ENCODE measurements around the gene CFAP58.

Gene CFAP58

GRCh38 chr10:104487794-104488438, 134.3 kb downstream of the CFAP58 start:
- H3K27me3 ChIP-seq: no peaks in the 10 kb centered on the region
- no peak overlapping the region for H3K4me3 ChIP-seq (ENCODE audit: low read depth, low read length)
- TF ChIP-seq, protein P1, sequence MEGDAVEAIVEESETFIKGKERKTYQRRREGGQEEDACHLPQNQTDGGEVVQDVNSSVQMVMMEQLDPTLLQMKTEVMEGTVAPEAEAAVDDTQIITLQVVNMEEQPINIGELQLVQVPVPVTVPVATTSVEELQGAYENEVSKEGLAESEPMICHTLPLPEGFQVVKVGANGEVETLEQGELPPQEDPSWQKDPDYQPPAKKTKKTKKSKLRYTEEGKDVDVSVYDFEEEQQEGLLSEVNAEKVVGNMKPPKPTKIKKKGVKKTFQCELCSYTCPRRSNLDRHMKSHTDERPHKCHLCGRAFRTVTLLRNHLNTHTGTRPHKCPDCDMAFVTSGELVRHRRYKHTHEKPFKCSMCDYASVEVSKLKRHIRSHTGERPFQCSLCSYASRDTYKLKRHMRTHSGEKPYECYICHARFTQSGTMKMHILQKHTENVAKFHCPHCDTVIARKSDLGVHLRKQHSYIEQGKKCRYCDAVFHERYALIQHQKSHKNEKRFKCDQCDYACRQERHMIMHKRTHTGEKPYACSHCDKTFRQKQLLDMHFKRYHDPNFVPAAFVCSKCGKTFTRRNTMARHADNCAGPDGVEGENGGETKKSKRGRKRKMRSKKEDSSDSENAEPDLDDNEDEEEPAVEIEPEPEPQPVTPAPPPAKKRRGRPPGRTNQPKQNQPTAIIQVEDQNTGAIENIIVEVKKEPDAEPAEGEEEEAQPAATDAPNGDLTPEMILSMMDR (IDR thresholded peaks at IDR 0.05; ENCODE audit: low read depth, low read length): no peak
- no peaks in the 10 kb centered on the region for H3K36me3 ChIP-seq
- no peaks in the 10 kb centered on the region for H3K9me3 ChIP-seq
- DNase-seq: no peak
- H3K4me1 ChIP-seq: no peaks in the 10 kb centered on the region

DNA sequence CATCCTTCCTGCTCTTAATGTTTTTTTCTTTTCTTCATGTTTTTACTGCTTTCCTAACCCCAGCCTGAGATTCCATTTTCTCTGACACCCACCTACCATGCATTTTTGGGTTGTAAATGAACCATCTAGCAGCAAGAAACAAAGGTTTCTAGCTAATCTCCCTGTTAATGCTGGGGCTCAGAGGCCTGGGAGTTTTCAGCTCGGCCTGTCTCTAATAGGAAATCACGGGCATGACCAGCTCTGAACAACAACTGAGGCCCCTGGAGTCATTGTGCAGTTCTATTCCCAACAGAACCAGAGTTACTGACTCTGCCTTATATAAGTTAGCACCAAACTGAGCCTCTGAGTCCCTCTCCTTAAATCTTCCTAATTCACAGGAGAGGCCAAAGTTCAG, 134.8 kb downstream of the CFAP58 start:
- H3K36me3 ChIP-seq: no peaks in the 10 kb centered on the region
- no peaks in the 10 kb centered on the region for H3K27me3 ChIP-seq
- TF ChIP-seq, protein P1 (IDR thresholded peaks at IDR 0.05; ENCODE audit: low read depth, low read length): no peak
- no peak for DNase-seq
- no peak overlapping the region for H3K4me3 ChIP-seq (ENCODE audit: low read depth, low read length)
- no peaks in the 10 kb centered on the region for H3K4me1 ChIP-seq
- H3K9me3 ChIP-seq: no peaks in the 10 kb centered on the region

GRCh38 chr10:104492329-104492940, 138.8 kb downstream of the CFAP58 start:
- no peaks in the 10 kb centered on the region for H3K36me3 ChIP-seq
- no peaks in the 10 kb centered on the region for H3K27me3 ChIP-seq
- no peaks in the 10 kb centered on the region for H3K4me1 ChIP-seq
- TF ChIP-seq, protein P1 (IDR thresholded peaks at IDR 0.05; ENCODE audit: low read depth, low read length): no peak
- H3K4me3 ChIP-seq (ENCODE audit: low read depth, low read length): no peak overlapping the region
- no peak for DNase-seq
- no peaks in the 10 kb centered on the region for H3K9me3 ChIP-seq

DNA sequence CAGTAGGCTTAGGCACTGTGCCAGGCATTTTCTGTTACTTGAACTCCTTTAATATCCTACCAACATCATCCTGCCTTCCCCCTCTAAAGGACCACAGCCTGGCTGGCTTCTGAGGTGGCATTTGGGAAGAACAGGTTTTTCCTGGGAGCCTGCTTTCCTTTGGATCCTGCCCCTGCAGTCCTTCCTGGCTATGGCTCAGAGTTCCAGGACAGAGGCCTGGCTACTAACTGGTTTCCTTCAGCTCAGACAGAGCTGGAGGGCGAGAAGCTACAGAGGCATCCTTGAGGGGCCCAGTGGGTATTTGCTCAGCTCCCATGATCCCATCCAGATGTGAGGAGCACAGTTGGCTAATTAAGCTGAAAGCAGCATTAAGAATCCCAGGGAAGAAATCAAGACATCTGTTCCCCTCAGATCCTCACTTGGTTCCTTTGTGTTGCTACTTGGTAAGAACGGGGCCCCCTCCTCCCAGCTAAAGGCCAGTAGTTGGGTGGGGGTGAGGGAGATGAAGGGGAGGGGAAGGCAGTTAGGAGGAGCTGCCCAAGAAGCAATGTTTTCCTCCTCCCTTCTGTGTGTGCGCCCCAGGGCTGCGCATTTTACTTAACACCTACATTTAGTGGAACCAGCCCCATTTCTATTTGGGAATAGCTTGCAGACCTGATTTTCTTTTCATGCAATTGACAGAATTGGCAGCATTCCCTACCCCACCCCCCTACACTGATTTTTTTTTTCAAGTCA, 144.9 kb downstream of the CFAP58 start:
- H3K27me3 ChIP-seq: no peaks in the 10 kb centered on the region
- TF ChIP-seq, protein P1 (IDR thresholded peaks at IDR 0.05; ENCODE audit: low read depth, low read length): no peak
- no peak for DNase-seq

DNA sequence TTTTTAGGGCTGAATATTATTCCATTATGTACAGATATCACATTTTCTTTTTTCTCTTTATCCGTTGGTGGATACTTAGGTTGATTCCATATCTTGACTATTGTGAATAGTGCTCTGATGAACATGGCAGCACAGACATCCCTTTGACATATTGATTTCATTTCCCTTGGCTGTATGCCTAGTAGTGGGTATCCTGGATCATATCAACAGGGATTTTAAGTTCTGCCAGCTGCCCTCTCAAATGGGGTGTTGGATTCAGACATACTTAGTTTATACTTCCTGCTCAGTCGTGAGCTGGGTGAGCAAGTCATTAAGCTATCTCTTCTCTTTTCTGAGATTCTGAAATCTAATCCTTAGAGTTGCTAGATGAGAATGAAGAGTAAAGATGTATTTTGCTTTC, 147.8 kb downstream of the CFAP58 start:
- no peaks in the 10 kb centered on the region for H3K27me3 ChIP-seq
- DNase-seq: no peak
- H3K4me3 ChIP-seq (ENCODE audit: low read depth, low read length): no peak overlapping the region
- TF ChIP-seq, protein P1 (IDR thresholded peaks at IDR 0.05; ENCODE audit: low read depth, low read length): no peak
- no peaks in the 10 kb centered on the region for H3K36me3 ChIP-seq
- no peaks in the 10 kb centered on the region for H3K4me1 ChIP-seq
- no peaks in the 10 kb centered on the region for H3K9me3 ChIP-seq

More for the DNA sequence above, 144.9 kb downstream of the CFAP58 start:
- H3K9me3 ChIP-seq: no peaks in the 10 kb centered on the region
- H3K4me1 ChIP-seq: no peaks in the 10 kb centered on the region
- H3K4me3 ChIP-seq (ENCODE audit: low read depth, low read length): no peak overlapping the region
- H3K36me3 ChIP-seq: no peaks in the 10 kb centered on the region

Measured in BE2C (cell line).